PC-3 (cell line): Measurements from ENCODE around the gene CALML6. TPM values are rescaled to one million over a fixed set of nuclear protein-coding genes. Genes with fewer than 3 reads are reported as not detected.

Source experiments
- ATAC-seq: fragments of 200-7000 bp; cut with Tn5 transposase; 2 replicates; pipeline ENCODE4 v1.9.1; 2020; ENCODE audit warnings: mild to moderate bottlenecking, moderate library complexity
- BruUV-seq: library from RNA; stranded (reverse); fragments of 400-500 nt; replicated peaks from 2 replicates; lab custom pipeline; 2021; lab: Mats Ljungman, UMichigan
- CTCF ChIA-PET: fragments of 300-600 bp; sonication (Branson Sonifier 250); formaldehyde crosslinking; loops from one replicate; lab custom pipeline; 2022; ENCODE audit warnings: antibody characterized with exemption; lab: Charles Lee
- POLR2A ChIA-PET: fragments of 300-600 bp; sonication (Branson Sonifier 250); formaldehyde crosslinking; loops from one replicate; lab custom pipeline; 2022; ENCODE audit warnings: antibody characterized with exemption; ENCODE audit not compliant: unreplicated experiment; lab: Charles Lee
- DNase-seq: peaks from one replicate; pipeline ENCODE4 v3.0.0-alpha.2; 2015
- H2AFZ ChIP-seq: fragments of 300-600 bp; sonication (generic); 2 replicates; pipeline ENCODE4 v1.6.0; 2016; ENCODE audit warnings: antibody characterized with exemption, low read length
- H3F3A ChIP-seq: fragments of 300-600 bp; sonication (generic); one replicate; pipeline ENCODE4 v1.6.0; 2017; ENCODE audit warnings: antibody characterized with exemption, low read length, control low read depth, mild to moderate bottlenecking; ENCODE audit not compliant: unreplicated experiment
- H3K27ac ChIP-seq: fragments of 300-600 bp; sonication (generic); 2 replicates; pipeline ENCODE4 v1.5.1; 2016; ENCODE audit warnings: mild to moderate bottlenecking, low read length
- H3K27me3 ChIP-seq: fragments of 300-600 bp; sonication (generic); 2 replicates; pipeline ENCODE4 v1.6.1; 2016; ENCODE audit warnings: low read length, mixed read lengths
- H3K36me3 ChIP-seq: fragments of 300-600 bp; sonication (generic); 2 replicates; pipeline ENCODE4 v1.6.1; 2016; ENCODE audit warnings: low read depth, mixed run types, low read length, mixed read lengths
- H3K4me1 ChIP-seq: fragments of 300-600 bp; sonication (generic); 2 replicates; pipeline ENCODE4 v1.5.1; 2016; ENCODE audit warnings: low read length; ENCODE audit not compliant: insufficient read depth
- H3K4me2 ChIP-seq: fragments of 300-600 bp; sonication (generic); 2 replicates; pipeline ENCODE4 v1.6.0; 2016; ENCODE audit warnings: low read length
- H3K4me3 ChIP-seq: fragments of 300-600 bp; sonication (generic); 2 replicates; pipeline ENCODE4 v1.5.1; 2016; ENCODE audit warnings: mild to moderate bottlenecking, low read length, mixed read lengths
- H3K79me2 ChIP-seq: fragments of 300-600 bp; sonication (generic); 2 replicates; pipeline ENCODE4 v1.6.1; 2017; ENCODE audit warnings: low read length, mixed read lengths
- H3K9ac ChIP-seq: fragments of 300-600 bp; sonication (generic); 2 replicates; pipeline ENCODE4 v1.6.0; 2016; ENCODE audit warnings: mild to moderate bottlenecking, low read length
- H3K9me2 ChIP-seq: fragments of 300-600 bp; sonication (generic); replicated peaks from 2 replicates; pipeline ENCODE4 v1.6.1; 2016; ENCODE audit warnings: mixed run types, low read length, mixed read lengths
- H3K9me3 ChIP-seq: fragments of 300-600 bp; sonication (generic); 2 replicates; pipeline ENCODE4 v1.6.1; 2016; ENCODE audit warnings: low read length, mixed read lengths
- H4K20me1 ChIP-seq: fragments of 300-600 bp; sonication (generic); 2 replicates; pipeline ENCODE4 v1.6.1; 2016; ENCODE audit warnings: low read length, mixed read lengths
- CTCF ChIP-seq: fragments of 300-600 bp; sonication (generic); conservative IDR thresholded peaks from 2 replicates; pipeline ENCODE4 v1.5.1; 2017; ENCODE audit warnings: antibody characterized with exemption, low read depth, mild to moderate bottlenecking, low read length
- EZH2 ChIP-seq: fragments of 300-600 bp; sonication (generic); IDR thresholded peaks from one replicate; pipeline ENCODE4 v1.6.1; 2017; ENCODE audit warnings: antibody characterized with exemption, mild to moderate bottlenecking, low read length; ENCODE audit not compliant: unreplicated experiment
- EZH2phosphoT487 ChIP-seq: fragments of 300-600 bp; sonication (generic); IDR thresholded peaks from 2 replicates; pipeline ENCODE4 v1.6.1; 2018; ENCODE audit warnings: mild to moderate bottlenecking, antibody characterized with exemption, low read length, borderline replicate concordance
- intact Hi-C: fragments of 100-400 bp; cut with micrococcal nuclease; formaldehyde crosslinking; loops from 2 replicates; pipeline ENCODE4 v1.9.0; 2023
- total RNA-seq: library from RNA; depleted of rRNA; stranded (reverse); fragments of >200 nt; gene quantifications from 2 replicates; pipeline ENCODE4 v1.2.3, GENCODE V29; 2014

The CALML6 gene
- total RNA-seq, 1 experiment from 2014 or later: 1.7 TPM

- no peak overlapping the region for H3K27ac ChIP-seq
- no peak overlapping the region for H3K9ac ChIP-seq
- peak overlapping the region; percentile 82; the same call in 1 of the 2 replicates for H2AFZ ChIP-seq
- H3K27me3 ChIP-seq: peaks cover 10% of the 10 kb centered on the region
- ATAC-seq (0 out of 2 replicates have a peak, but pooled peaks have one; percentile 7), DNase-seq (no peak)
- intact Hi-C loops: loop anchor here (1.0 kb wide), 1 partner anchor 86 kb away; no protein-coding TSS in a partner anchor
- H3K4me3 ChIP-seq: peak overlapping the region; percentile 60; the same call in 1 of the 2 replicates
- TF ChIP-seq EZH2phosphoT487: no peak
- no peak for TF ChIP-seq CTCF
- TF ChIP-seq EZH2: no peak
- no peaks in the 10 kb centered on the region for H3K9me2 ChIP-seq
- H3F3A ChIP-seq: no peaks in the 10 kb centered on the region
- CTCF ChIA-PET: interaction anchor here (0.6 to 3.4 kb wide), 8 partner anchors 13 to 180 kb away, joined by 3 to 34 read pairs (median 4); no protein-coding TSS in a partner anchor
- POLR2A ChIA-PET: interaction anchor here (0.6 kb wide), 1 partner anchor 45 kb away, joined by 6 read pairs; no protein-coding TSS in a partner anchor
- H3K36me3 ChIP-seq: no peaks in the 10 kb centered on the region
- H3K4me2 ChIP-seq: peak overlapping the region; percentile 90
- H3K9me3 ChIP-seq: no peaks in the 10 kb centered on the region
- H3K79me2 ChIP-seq: no peaks in the 10 kb centered on the region
- no peaks in the 10 kb centered on the region for H4K20me1 ChIP-seq
- peaks cover 12% of the 10 kb centered on the region; the same call in 1 of the 2 replicates for H3K4me1 ChIP-seq
- BruUV-seq: no TSS peak
Measured at GRCh38 chr1:1960480-1961196, 45.6 kb downstream of the CALML6 start.

- H3K9me3 ChIP-seq: no peaks in the 10 kb centered on the region
- peaks cover 12% of the 10 kb centered on the region; the same call in 1 of the 2 replicates for H3K4me1 ChIP-seq
- no peak overlapping the region for H3K9ac ChIP-seq
- CTCF ChIA-PET: no interaction called here
- no peaks in the 10 kb centered on the region for H3K9me2 ChIP-seq
- ATAC-seq (no peak), DNase-seq (no peak)
- BruUV-seq: no TSS peak
- H3K79me2 ChIP-seq: no peaks in the 10 kb centered on the region
- no peaks in the 10 kb centered on the region for H4K20me1 ChIP-seq
- TF ChIP-seq EZH2phosphoT487 (no peak), EZH2 (no peak), CTCF (no peak)
- H3K27me3 ChIP-seq: peaks cover 19% of the 10 kb centered on the region
- H3K4me3 ChIP-seq: no peak overlapping the region
- H2AFZ ChIP-seq: no peak overlapping the region
- POLR2A ChIA-PET: no interaction called here
- H3K4me2 ChIP-seq: no peak overlapping the region
- no peak overlapping the region for H3K27ac ChIP-seq
- no peaks in the 10 kb centered on the region for H3F3A ChIP-seq
- intact Hi-C loops: no loop called here
- H3K36me3 ChIP-seq: no peaks in the 10 kb centered on the region
Measured at GRCh38 chr1:1962752-1963151, 47.7 kb downstream of the CALML6 start.

- H3K4me3 ChIP-seq: no peak overlapping the region
- peaks cover 14% of the 10 kb centered on the region for H3K4me1 ChIP-seq
- H3K27ac ChIP-seq: no peak overlapping the region
- TF ChIP-seq EZH2: no peak
- no peak for TF ChIP-seq CTCF
- no peak for TF ChIP-seq EZH2phosphoT487
- no peaks in the 10 kb centered on the region for H3K79me2 ChIP-seq
- no peak for DNase-seq
- no peak overlapping the region for H3K4me2 ChIP-seq
- POLR2A ChIA-PET: no interaction called here
- CTCF ChIA-PET: no interaction called here
- H3K36me3 ChIP-seq: no peaks in the 10 kb centered on the region
- intact Hi-C loops: no loop called here
- no peak overlapping the region for H2AFZ ChIP-seq
- H3F3A ChIP-seq: no peaks in the 10 kb centered on the region
- peaks cover 19% of the 10 kb centered on the region for H3K27me3 ChIP-seq
- H4K20me1 ChIP-seq: no peaks in the 10 kb centered on the region
- no peaks in the 10 kb centered on the region for H3K9me2 ChIP-seq
- no TSS peak for BruUV-seq
- H3K9me3 ChIP-seq: no peaks in the 10 kb centered on the region
- no peak overlapping the region for H3K9ac ChIP-seq
- no peak for ATAC-seq
Measured at GRCh38 chr1:1963570-1963969, 48.5 kb downstream of the CALML6 start.
